Measurements from ENCODE around the gene IGFBP4. TPM values are rescaled to one million over a fixed set of nuclear protein-coding genes. Genes with fewer than 3 reads are reported as not detected.

The IGFBP4 gene
- total and polyA plus RNA-seq, 2 experiments from 2014 or later: 44.9 to 183 TPM

DNA sequence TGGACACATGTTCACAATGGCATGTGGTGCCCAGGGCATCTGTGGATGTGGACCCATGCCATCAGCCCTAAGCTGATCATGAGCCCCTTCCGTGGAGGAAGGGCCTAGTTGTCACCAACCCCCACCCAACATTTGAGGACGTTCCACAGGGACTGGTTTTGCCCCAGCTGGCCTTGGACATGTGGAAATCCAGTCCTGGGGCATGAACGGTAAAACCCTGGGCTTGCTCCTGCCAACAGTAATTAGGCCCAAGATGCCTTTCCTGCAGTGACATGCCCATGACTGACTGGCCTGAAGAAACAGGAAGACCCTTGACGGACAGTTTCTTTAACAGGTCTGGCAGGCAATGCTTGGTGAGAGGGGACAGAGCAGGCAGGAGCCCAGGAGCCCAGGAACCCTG lies 50.4 kb downstream of the IGFBP4 start:
- 83% methylated on average over 4 of the region's 4 CpGs for WGBS (ENCODE audit: low lambda C conversion rate, missing lambda C conversion rate)
- Histone ChIP-seq H3K9me2 (replicated peaks; ENCODE audit: insufficient read depth) (no peaks in the 10 kb centered on the region), H2AFZ (no peak overlapping the region), H3K9me3 (ENCODE audit: low read depth) (no peaks in the 10 kb centered on the region), H3K4me1 (ENCODE audit: insufficient read depth) (peaks cover 13% of the 10 kb centered on the region), H3K27me3 (no peaks in the 10 kb centered on the region), H3K4me2 (no peak overlapping the region), H3K27ac (no peak overlapping the region), H3K4me3 (no peak overlapping the region), H3K36me3 (replicated peaks; ENCODE audit: insufficient read depth, low read depth) (no peaks in the 10 kb centered on the region), H4K20me1 (ENCODE audit: insufficient read depth, poor library complexity, severe bottlenecking) (no peaks in the 10 kb centered on the region), H3K79me2 (no peaks in the 10 kb centered on the region)
- TF ChIP-seq EZH2phosphoT487 (IDR thresholded peaks at IDR 0.05; ENCODE audit: low read depth, severe bottlenecking, unreplicated experiment) (no peak), EZH2 (IDR thresholded peaks at IDR 0.05; ENCODE audit: borderline replicate concordance) (no peak)
- TF ChIP-seq, protein P1, sequence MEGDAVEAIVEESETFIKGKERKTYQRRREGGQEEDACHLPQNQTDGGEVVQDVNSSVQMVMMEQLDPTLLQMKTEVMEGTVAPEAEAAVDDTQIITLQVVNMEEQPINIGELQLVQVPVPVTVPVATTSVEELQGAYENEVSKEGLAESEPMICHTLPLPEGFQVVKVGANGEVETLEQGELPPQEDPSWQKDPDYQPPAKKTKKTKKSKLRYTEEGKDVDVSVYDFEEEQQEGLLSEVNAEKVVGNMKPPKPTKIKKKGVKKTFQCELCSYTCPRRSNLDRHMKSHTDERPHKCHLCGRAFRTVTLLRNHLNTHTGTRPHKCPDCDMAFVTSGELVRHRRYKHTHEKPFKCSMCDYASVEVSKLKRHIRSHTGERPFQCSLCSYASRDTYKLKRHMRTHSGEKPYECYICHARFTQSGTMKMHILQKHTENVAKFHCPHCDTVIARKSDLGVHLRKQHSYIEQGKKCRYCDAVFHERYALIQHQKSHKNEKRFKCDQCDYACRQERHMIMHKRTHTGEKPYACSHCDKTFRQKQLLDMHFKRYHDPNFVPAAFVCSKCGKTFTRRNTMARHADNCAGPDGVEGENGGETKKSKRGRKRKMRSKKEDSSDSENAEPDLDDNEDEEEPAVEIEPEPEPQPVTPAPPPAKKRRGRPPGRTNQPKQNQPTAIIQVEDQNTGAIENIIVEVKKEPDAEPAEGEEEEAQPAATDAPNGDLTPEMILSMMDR (IDR thresholded peaks at IDR 0.05; ENCODE audit: poor library complexity): no peak
- DNase-seq (ENCODE audit: low spot score): no peak

DNA sequence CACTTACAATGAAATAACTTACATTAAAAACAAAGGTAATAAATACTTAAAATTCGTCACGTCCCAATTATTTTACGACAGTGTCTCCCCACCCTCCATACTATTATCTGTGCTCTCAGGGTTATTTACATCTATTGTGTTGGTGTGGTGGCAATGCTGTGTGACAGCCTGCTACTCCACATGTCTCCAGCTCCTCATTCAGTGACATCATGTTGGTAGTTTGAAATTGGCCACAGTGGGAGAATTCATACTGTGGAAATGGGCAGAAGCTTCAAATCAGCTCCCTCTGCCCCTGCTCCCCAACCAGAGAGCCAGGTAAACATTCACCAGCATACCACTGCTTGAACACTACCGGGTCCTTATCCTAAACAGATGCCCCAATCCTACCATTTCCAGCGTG lies 51.9 kb downstream of the IGFBP4 start:
- Histone ChIP-seq H3K27ac (no peak overlapping the region), H3K79me2 (no peaks in the 10 kb centered on the region), H3K9me2 (replicated peaks; ENCODE audit: insufficient read depth) (no peaks in the 10 kb centered on the region), H2AFZ (no peak overlapping the region), H3K27me3 (no peaks in the 10 kb centered on the region), H3K9me3 (ENCODE audit: low read depth) (no peaks in the 10 kb centered on the region), H3K36me3 (replicated peaks; ENCODE audit: insufficient read depth, low read depth) (no peaks in the 10 kb centered on the region), H4K20me1 (ENCODE audit: insufficient read depth, poor library complexity, severe bottlenecking) (no peaks in the 10 kb centered on the region), H3K4me1 (ENCODE audit: insufficient read depth) (peaks cover 20% of the 10 kb centered on the region), H3K4me3 (no peak overlapping the region), H3K4me2 (no peak overlapping the region)
- TF ChIP-seq, protein P1 (IDR thresholded peaks at IDR 0.05; ENCODE audit: poor library complexity): no peak
- TF ChIP-seq EZH2phosphoT487 (IDR thresholded peaks at IDR 0.05; ENCODE audit: low read depth, severe bottlenecking, unreplicated experiment) (no peak), EZH2 (IDR thresholded peaks at IDR 0.05; ENCODE audit: borderline replicate concordance) (no peak)
- no peak for DNase-seq (ENCODE audit: low spot score)
- WGBS (ENCODE audit: low lambda C conversion rate, missing lambda C conversion rate): 59% methylated on average over 5 of the region's 5 CpGs

DNA sequence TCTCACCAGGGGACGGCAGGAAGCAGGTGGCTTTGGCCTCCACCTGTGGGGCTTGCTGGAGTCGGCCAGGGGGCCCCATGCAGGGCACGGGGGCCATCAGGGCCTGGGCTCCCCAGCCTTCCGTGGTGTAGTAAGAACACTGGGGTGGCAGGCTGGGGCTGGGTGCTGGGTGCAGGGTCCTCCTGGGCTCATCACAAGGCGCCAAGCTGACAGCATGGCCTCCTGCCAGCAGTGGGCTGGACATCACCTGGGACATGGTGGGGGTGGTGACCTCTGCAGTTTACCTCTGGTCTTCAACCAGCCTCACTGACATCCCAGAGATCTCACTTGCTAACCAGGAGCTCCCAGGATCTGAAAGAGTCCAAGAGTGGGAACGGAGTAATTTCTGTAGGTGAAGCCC lies 52.9 kb downstream of the IGFBP4 start:
- TF ChIP-seq, protein P1 (IDR thresholded peaks at IDR 0.05; ENCODE audit: poor library complexity): no peak
- TF ChIP-seq EZH2phosphoT487 (IDR thresholded peaks at IDR 0.05; ENCODE audit: low read depth, severe bottlenecking, unreplicated experiment) (no peak), EZH2 (IDR thresholded peaks at IDR 0.05; ENCODE audit: borderline replicate concordance) (no peak)
- Histone ChIP-seq H3K4me2 (no peak overlapping the region), H3K27me3 (no peaks in the 10 kb centered on the region), H3K9me3 (ENCODE audit: low read depth) (no peaks in the 10 kb centered on the region), H4K20me1 (ENCODE audit: insufficient read depth, poor library complexity, severe bottlenecking) (no peaks in the 10 kb centered on the region), H3K27ac (no peak overlapping the region), H3K36me3 (replicated peaks; ENCODE audit: insufficient read depth, low read depth) (no peaks in the 10 kb centered on the region), H3K4me3 (no peak overlapping the region), H2AFZ (no peak overlapping the region), H3K9me2 (replicated peaks; ENCODE audit: insufficient read depth) (no peaks in the 10 kb centered on the region), H3K79me2 (no peaks in the 10 kb centered on the region), H3K4me1 (ENCODE audit: insufficient read depth) (peaks cover 11% of the 10 kb centered on the region)
- 94% methylated on average over 6 of the region's 6 CpGs for WGBS (ENCODE audit: low lambda C conversion rate, missing lambda C conversion rate)
- DNase-seq (ENCODE audit: low spot score): no peak

Data from hepatocyte (in vitro differentiated cells).